Esophagus (tissue), 2 donors: ENCODE measurements around the gene MTSS2. TPM values are rescaled to one million over a fixed set of nuclear protein-coding genes. Genes with fewer than 3 reads are reported as not detected.
A peak's percentile ranks its signal among the peaks of the same experiment; 100 is the strongest.

Source experiments
- H3K27ac ChIP-seq, 2 donors: one replicate each; pipeline ENCODE4 v1.5.1; 2013; ENCODE audit warnings: low read depth in 2 of 2, mild to moderate bottlenecking in 2 of 2, inconsistent platforms in 1 of 2, low read length in 1 of 2, moderate library complexity in 1 of 2
- H3K27me3 ChIP-seq, 2 donors: one replicate each; pipeline ENCODE4 v1.6.1; 2013; ENCODE audit warnings: low read length in 2 of 2, control low read depth in 1 of 2, mild to moderate bottlenecking in 1 of 2; ENCODE audit not compliant: insufficient read depth in 2 of 2, control insufficient read depth in 1 of 2
- H3K36me3 ChIP-seq, 2 donors: one replicate each; pipeline ENCODE4 v1.6.1; 2013; ENCODE audit warnings: low read length in 1 of 2; ENCODE audit not compliant: control insufficient read depth in 2 of 2, insufficient read depth in 2 of 2
- H3K4me1 ChIP-seq, 2 donors: one replicate each; pipeline ENCODE4 v1.6.1; 2013; ENCODE audit warnings: low read length in 1 of 2; ENCODE audit not compliant: control insufficient read depth in 2 of 2, insufficient read depth in 2 of 2
- H3K4me3 ChIP-seq, 2 donors: one replicate each; pipeline ENCODE4 v1.5.1; 2013; ENCODE audit warnings: low read length in 2 of 2, mild to moderate bottlenecking in 2 of 2, low read depth in 1 of 2, moderate library complexity in 1 of 2
- H3K9me3 ChIP-seq, 2 donors: one replicate each; pipeline ENCODE4 v1.6.1; 2013; ENCODE audit warnings: mild to moderate bottlenecking in 2 of 2, low read depth in 1 of 2, low read length in 1 of 2, moderate library complexity in 1 of 2; ENCODE audit not compliant: control insufficient read depth in 2 of 2, insufficient read depth in 1 of 2
- WGBS, 2 donors: extraction: QIAGEN DNeasy Blood & Tissue Kit; methylation state at CpG; one replicate each; pipeline ENCODE4 v1.1.7; 2013; 5-methylcytosine and 5-hydroxymethylcytosine counted together
- polyA plus RNA-seq, 2 donors: library from polyadenylated mRNA; stranded (reverse); fragments of 200-250 nt; gene quantifications; one replicate each; pipeline ENCODE4 v1.2.3, GENCODE V29; 2013
- donor health status: healthy with polysubstance abuse.
- donor health status: Bipolar disorder and iron deficiency.

Gene MTSS2
- polyA plus RNA-seq, 2 donors: 27.4 to 62.9 TPM

- Histone ChIP-seq H3K4me3 (no peak overlapping the region), H3K27ac (peak overlapping the region; percentile 81 to 91), H3K4me1 (peaks cover 2 to 11% of the 10 kb centered on the region in 2 donors), H3K27me3 (no peaks in the 10 kb centered on the region), H3K36me3 (peaks cover 0 to 3% of the 10 kb centered on the region in 2 donors), H3K9me3 (no peaks in the 10 kb centered on the region)
- WGBS, 2 donors: 34 to 57% methylated on average over 23 of the region's 23 CpGs
Measured at GRCh38 chr16:70715055-70715858, 29.4 kb upstream of the MTSS2 start.

DNA sequence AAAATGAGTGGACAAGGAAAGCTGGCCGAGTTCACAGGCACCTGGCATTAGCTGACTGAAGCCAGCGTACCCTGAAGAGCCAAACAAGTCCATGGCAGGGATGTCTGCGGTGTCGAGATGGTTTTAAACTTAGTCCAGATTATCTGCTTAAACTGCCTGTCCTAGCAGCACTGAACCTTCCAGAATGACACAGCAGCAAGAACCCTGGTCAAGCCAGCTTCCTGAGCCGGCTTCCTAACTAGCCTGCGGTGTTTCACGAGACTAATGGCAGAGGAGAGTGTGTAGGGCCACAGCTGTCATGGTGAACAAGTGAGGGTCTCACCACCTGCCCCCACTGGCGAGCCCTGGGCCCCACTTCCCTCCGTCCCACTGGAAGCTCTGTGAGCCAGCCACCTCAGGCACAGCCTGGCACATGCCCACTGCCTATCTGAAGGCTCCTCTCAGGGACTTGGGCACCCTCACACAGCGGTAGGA is 28.8 kb upstream of the MTSS2 start:
- no peaks in the 10 kb centered on the region for H3K27me3 ChIP-seq
- H3K4me3 ChIP-seq: no peak overlapping the region
- H3K4me1 ChIP-seq: peaks cover 5 to 17% of the 10 kb centered on the region in 2 donors
- peak overlapping the region; percentile 81 to 91 for H3K27ac ChIP-seq
- peaks cover 0 to 3% of the 10 kb centered on the region in 2 donors for H3K36me3 ChIP-seq
- no peaks in the 10 kb centered on the region for H3K9me3 ChIP-seq
- 67 to 68% methylated on average over 10 of the region's 10 CpGs for WGBS, 2 donors

- H3K27me3 ChIP-seq: no peaks in the 10 kb centered on the region
- no peak overlapping the region for H3K4me3 ChIP-seq
- H3K9me3 ChIP-seq: no peaks in the 10 kb centered on the region
- H3K4me1 ChIP-seq: peaks cover 10 to 19% of the 10 kb centered on the region in 2 donors
- peaks cover 0 to 3% of the 10 kb centered on the region in 2 donors for H3K36me3 ChIP-seq
- peak overlapping the region in 1 of 2 donors; percentile 2 for H3K27ac ChIP-seq
- whole genome bisulfite sequencing, 2 donors: 90 to 91% methylated on average over 10 of the region's 10 CpGs
Measured at GRCh38 chr16:70713824-70714223, 28.0 kb upstream of the MTSS2 start.

DNA sequence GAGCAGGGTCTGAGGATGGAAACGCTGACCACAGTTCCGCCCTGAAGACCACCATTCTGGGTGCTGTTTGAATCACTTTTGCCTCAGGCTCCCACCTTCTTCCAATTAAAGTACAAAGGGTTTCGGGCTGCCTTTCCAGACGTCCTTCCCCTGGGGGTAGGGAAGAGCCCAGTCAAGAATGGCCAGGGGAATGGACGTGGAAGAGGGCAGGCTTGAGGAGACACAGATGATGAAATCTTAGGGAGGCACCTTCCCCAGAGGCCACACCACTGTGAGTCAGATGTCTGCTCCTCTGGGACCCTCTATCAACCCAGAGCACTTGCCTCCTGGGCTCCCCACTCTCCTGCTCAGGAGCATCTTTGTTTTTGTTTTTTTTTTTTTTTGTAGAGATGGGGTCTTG is 27.5 kb upstream of the MTSS2 start:
- peaks cover 0 to 3% of the 10 kb centered on the region in 2 donors for H3K36me3 ChIP-seq

DNA sequence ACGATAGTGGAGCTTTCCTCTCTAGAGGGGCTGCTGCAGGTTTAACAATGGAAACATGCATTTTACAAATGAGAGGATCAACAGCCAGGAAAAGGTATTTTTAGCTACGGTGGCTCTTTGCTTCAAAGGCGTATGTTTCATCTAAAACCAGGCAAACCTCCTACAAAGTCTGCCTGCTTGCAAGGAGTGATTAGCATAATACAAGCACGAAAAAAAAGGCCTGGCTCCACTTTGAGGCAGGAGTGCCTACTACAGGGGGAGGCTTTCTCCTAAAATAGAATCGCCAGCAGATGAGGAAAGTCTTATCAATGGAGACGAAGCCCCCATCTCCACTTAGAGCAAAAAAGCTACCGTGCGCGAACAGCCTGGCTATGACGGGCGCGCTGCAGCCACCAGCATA is 27.1 kb upstream of the MTSS2 start:
- H3K27ac ChIP-seq: no peak overlapping the region

More for the DNA sequence above, 27.5 kb upstream of the MTSS2 start:
- WGBS, 2 donors: 80 to 83% methylated on average over 5 of the region's 5 CpGs
- no peaks in the 10 kb centered on the region for H3K27me3 ChIP-seq
- H3K4me3 ChIP-seq: no peak overlapping the region
- H3K4me1 ChIP-seq: peaks cover 10 to 19% of the 10 kb centered on the region in 2 donors
- H3K9me3 ChIP-seq: no peaks in the 10 kb centered on the region
- H3K27ac ChIP-seq: no peak overlapping the region

DNA sequence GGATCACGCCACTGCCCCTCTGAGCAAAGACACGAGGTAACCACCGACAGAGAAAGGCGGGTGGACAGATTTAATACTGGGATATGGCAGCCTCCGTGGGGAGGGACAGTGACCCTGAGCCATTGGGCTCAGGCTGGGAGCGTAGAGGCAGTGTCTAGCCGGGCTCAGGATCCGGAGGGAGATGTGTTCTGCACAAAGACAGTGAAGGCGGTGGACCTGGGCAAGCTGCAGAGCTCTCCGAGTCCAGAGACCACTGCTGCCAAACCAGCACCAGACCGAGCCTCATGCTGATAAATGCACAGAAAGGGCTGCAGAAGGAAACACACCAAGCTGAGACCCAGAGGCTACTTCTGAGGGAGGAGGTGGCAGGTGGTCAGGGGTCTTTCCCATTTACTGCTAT is 26.5 kb upstream of the MTSS2 start:
- Histone ChIP-seq H3K27ac (no peak overlapping the region), H3K4me3 (no peak overlapping the region), H3K9me3 (no peaks in the 10 kb centered on the region), H3K36me3 (peaks cover 0 to 3% of the 10 kb centered on the region in 2 donors), H3K4me1 (peaks cover 10 to 20% of the 10 kb centered on the region in 2 donors), H3K27me3 (no peaks in the 10 kb centered on the region)
- 90 to 91% methylated on average over 11 of the region's 11 CpGs for WGBS, 2 donors

More for the DNA sequence above, 27.1 kb upstream of the MTSS2 start:
- Histone ChIP-seq H3K4me3 (no peak overlapping the region), H3K9me3 (no peaks in the 10 kb centered on the region), H3K27me3 (no peaks in the 10 kb centered on the region), H3K4me1 (peaks cover 10 to 19% of the 10 kb centered on the region in 2 donors), H3K36me3 (peaks cover 0 to 3% of the 10 kb centered on the region in 2 donors)
- 87 to 88% methylated on average over 12 of the region's 12 CpGs for WGBS, 2 donors

DNA sequence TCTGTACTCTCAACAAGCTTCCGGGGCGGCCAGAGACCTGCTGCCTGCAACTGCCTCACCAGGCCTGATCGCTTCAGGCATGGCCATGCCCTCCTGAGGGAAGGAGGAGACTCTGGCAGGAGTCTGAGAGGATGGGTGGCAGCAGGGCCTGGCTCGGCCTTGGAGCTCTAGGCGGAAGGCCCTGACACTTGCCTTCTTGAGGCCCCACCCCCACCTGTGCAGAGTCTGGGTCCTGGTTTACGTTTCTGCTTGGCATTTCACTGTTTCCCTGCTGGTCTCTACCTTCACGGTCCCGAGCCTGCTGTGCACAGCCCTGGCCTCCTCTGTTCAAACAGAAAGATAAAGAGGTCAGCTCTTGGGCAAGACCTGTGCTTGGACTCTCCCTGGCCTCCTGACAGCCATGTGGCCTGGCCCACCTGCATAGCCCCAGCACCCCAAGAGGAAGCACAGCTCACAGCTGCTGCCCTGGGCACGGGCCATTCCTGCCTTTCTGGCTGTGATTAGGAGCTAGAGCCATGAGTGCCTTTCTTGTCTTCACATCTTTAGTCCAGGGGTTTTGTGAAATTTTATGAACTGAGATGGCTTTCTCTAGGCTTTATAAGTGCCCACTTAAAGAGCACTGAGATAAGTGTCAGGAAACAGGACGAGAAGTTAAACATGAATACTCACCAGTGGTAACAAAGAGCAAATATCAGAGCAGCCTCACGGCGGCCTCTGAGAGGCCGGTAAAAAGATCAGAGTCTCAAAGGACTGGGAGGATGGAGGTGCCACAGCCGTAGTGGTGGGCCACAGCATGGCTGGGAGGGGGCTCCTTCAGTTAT is 25.6 kb upstream of the MTSS2 start:
- H3K36me3 ChIP-seq: peaks cover 0 to 3% of the 10 kb centered on the region in 2 donors

DNA sequence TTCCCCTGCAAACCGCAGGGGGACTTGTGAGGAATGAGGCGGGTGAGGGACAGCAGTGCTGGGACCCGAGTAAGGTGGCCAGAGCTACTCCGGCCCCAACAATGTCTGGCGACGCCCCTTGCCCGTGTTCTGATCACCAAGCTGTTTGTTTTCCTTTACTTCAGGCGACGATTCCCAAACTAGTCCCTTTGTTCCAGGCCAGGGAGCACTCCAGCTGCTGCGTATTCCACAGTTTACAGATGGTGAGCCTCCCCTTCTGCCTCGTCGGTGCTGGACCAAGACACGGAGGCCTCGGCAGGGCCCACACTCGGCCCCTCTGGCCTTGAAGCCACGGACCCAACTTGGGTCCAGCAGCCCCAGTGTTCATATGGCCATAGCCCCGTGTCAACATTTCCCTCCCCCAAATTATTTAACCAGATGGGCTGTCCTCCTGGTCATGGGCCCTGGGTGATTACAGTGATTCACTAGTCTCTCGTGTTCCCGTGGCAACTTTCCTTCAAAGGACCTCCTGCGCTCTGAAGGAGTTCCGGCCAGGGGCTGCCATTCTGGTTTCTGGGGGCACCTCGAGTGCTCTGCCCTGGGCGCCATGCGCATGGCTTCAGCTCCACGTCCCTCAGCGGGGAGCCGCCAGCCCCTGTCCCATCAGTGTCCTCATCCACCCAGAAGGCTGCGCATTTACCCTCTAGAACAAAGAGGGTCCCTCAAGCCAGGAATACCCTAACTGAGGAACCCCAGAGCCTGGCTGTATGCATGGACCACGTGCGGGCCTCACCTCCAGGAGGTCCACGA is 24.8 kb upstream of the MTSS2 start:
- Histone ChIP-seq H3K4me3 (no peak overlapping the region), H3K36me3 (peaks cover 0 to 3% of the 10 kb centered on the region in 2 donors), H3K27me3 (no peaks in the 10 kb centered on the region), H3K9me3 (no peaks in the 10 kb centered on the region), H3K4me1 (peaks cover 12 to 28% of the 10 kb centered on the region in 2 donors), H3K27ac (peak overlapping the region in 1 of 2 donors; percentile 6)
- WGBS, 2 donors: 93 to 94% methylated on average over 31 of the region's 31 CpGs

More for the DNA sequence above, 25.6 kb upstream of the MTSS2 start:
- Histone ChIP-seq H3K4me3 (no peak overlapping the region), H3K27ac (no peak overlapping the region), H3K27me3 (no peaks in the 10 kb centered on the region), H3K4me1 (peaks cover 12 to 22% of the 10 kb centered on the region in 2 donors), H3K9me3 (no peaks in the 10 kb centered on the region)
- 88 to 90% methylated on average over 14 of the region's 14 CpGs for WGBS, 2 donors

GRCh38 chr16:70709942-70710341 is 24.1 kb upstream of the MTSS2 start:
- Histone ChIP-seq H3K27ac (peak overlapping the region in 1 of 2 donors; percentile 6), H3K27me3 (no peaks in the 10 kb centered on the region), H3K4me3 (no peak overlapping the region), H3K4me1 (peaks cover 12 to 24% of the 10 kb centered on the region in 2 donors), H3K9me3 (no peaks in the 10 kb centered on the region), H3K36me3 (peaks cover 0 to 3% of the 10 kb centered on the region in 2 donors)
- 37 to 46% methylated on average over 7 of the region's 7 CpGs for WGBS, 2 donors
